ENCODE data around the gene NCS1.

The NCS1 gene

GRCh38 chr9:130149031-130149430 is 23.2 kb upstream of the NCS1 start:
- no peak for DNase-seq

DNA sequence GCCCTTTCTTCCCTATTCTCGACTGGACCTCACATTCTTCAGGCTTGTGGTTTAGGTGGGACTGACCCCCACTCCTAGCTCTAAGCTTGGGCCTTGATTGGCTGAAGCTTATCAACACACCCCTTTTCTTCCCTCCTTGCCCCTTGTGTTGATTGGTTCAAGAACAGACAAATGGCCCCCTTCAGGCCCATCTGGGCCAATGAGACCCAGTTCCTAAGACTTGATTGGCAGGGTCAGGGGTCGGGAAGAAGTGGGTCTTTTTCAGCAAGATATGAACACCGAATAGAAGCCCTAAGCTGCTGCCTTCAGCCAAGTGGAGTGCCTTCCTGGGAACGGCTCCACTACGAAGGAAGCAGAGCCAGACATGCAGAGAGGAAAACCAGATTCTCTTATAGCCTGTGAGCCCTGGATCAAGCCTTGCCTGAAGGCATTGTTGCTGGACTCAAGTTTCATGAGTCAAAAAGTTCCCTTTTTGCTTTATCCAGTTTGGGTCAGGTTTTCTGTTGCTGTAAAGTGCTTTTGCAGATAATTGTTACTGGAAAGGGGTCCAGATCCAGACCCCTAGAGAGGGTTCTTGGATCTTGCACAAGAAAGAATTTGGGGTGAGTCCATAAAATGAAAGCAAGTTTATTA is 22.4 kb upstream of the NCS1 start:
- no peak for DNase-seq

DNA sequence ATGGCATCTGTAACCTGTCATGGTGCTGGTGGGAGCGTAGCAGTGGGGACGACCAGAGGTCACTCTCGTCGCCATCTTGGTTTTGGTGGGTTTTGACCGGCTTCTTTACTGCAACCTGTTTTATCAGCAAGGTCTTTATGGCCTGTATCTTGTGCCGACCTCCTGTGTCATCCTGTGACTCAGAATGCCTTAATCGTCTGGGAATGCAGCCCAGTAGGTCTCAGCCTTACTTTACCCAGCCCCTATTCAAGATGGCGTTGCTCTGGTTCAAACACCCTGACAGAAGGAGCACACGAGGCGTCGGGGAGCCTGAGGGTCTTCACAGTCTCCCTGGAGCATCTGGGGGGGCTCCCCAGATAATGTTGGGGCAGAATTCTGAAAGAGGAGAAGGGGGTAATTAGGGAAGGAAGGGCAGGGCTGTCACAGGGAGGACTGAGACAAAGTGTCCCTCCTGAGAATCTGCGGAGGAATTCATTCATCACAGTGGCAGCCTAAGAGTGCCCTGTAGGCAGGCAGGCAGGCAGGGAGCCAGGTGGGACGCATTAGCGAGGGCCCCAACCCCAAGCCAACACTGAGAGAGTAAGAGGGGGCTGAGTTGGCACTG is 21.3 kb upstream of the NCS1 start:
- no peak for DNase-seq

GRCh38 chr9:130154816-130155215 is 17.4 kb upstream of the NCS1 start:
- DNase-seq = no peak

DNA sequence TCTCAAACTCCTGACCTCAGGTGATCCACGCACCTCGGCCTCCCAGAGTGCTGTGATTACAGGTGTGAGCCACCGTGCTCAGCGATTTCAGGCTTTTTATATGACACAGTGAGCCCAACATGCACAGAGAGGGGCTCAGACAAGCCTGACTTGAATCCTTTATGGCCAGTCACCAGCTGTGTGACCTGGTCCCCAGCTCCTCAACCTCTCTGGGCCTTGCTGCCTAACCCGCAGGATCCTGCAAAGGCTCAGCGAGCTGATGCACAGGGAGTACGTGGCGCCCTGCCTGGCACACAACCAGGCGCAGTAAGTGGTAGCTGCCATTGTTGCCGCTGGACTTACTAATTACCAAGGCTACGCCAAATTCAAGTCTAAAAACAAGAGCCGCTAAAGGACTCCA is 16.6 kb upstream of the NCS1 start:
- no peak for DNase-seq

GRCh38 chr9:130156672-130157071 is 15.5 kb upstream of the NCS1 start:
- no peak for DNase-seq

GRCh38 chr9:130157079-130157478 is 15.1 kb upstream of the NCS1 start:
- DNase-seq = no peak

DNA sequence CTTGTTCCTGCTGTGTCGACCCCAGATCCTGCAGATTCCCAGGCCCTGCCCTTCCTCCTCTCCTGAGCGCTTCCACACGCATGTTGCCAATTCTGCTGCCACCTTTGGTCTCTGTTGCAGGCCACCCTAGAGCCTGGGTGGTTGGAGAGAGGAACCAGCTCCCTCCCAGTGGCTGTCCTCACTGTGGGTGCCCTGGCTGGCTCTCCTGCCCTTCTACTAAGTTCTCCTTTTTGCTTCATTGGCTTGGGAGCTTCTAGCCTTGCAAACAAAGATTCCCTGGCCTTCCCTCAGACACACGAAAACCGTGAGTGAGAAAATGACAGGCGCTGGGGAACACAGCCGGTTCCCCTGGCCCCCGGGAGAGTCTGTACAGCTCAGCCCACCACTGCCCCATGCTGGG is 14.2 kb upstream of the NCS1 start:
- DNase-seq = no peak

- DNase-seq = no peak
Observed at GRCh38 chr9:130159057-130159456, 13.1 kb upstream of the NCS1 start.

- no peak for DNase-seq
Observed at GRCh38 chr9:130159915-130160670, 12.1 kb upstream of the NCS1 start.

- DNase-seq = no peak
Observed at GRCh38 chr9:130160862-130161470, 11.2 kb upstream of the NCS1 start.

GRCh38 chr9:130165579-130165978 is 6.6 kb upstream of the NCS1 start:
- no peak for DNase-seq

GRCh38 chr9:130166399-130166798 is 5.8 kb upstream of the NCS1 start:
- no peak for DNase-seq

GRCh38 chr9:130167927-130168326 is 4.3 kb upstream of the NCS1 start:
- DNase-seq = no peak

- DNase-seq = no peak
Observed at GRCh38 chr9:130171226-130172148, 717 bp upstream of the NCS1 start.

DNA sequence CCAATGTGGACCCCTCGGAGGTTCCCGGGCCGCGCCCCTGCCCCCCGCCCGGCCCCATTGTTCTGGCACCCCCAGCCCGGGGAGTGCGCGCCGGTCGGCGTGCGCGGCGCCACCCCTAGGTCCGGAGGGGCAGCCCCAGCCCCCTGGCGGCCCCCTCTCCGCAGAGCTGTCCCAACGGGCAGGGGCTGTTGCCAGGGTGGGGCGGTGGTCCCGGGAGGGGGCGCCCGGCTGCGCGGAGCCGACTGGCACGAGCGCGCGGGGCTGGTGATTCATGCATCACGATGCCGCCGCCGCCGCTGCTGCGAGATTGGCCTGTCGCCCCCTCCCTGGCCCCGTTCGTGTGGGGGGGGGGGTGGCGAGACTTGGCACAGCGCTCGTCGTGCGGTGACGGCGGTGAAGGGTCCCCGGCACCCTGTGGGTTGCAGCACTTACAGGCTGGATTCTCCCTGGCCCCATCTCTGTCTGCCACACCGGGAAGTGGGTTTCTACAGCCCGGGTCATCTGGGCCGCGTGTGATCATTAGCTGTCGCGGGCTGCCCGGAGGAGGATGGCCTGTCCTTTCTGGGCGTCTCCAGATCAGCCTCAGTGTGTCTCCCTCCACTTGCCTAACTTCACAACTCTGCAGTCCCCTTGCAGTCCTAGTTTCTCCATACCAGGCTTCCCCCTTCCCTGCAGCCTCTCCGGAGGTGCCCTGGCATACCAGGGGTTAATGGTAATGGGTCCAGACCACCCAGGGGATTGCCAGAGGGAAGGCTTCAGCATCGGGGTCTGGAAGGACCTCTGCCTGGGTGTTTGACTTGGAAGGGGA is 858 bp downstream of the NCS1 start:
- peak; percentile 40 for DNase-seq

DNA sequence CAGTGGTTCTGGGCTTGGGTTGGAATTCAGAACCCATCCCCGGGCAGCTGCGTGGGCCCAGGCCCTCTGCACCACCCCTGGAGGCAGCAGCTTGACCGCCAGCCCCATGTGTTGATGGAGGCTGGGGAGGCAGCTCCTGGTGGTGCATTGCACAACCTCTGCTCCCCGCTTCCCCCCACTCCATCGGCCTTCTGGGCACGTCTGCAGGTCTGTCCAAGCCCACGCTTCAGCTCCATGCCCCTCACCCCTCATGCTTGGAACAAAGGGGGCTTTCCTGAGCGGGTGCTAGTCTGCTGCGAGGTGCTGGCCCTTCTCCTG is 1.4 kb downstream of the NCS1 start:
- no peak for DNase-seq

GRCh38 chr9:130174025-130174424 is 1.8 kb downstream of the NCS1 start:
- DNase-seq = no peak

DNA sequence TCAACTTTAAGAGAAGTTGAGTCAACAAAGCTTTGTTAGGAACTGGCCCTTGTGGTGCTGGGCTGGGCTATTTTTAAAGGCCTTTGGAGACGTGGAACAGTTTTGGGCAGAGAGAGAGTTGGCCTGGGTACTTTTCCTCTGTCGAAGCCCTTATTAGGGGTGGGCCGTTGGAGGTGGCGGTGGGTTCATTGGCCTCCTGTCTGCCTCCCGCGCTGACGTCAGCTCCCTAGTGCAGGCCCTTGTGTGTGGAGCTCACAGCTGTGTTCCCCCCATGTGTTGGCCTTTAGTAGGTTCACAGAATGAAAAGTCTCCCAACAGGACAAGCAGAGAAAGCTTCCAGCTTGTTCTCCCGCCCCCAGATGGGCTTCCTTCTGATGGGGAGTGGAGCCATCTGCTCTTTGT is 2.7 kb downstream of the NCS1 start:
- no peak for DNase-seq

GRCh38 chr9:130175355-130175754 is 3.2 kb downstream of the NCS1 start:
- DNase-seq = no peak

GRCh38 chr9:130176760-130177159 is 4.6 kb downstream of the NCS1 start:
- no peak for DNase-seq

Measured in T-helper 9 cell (primary cell).